GM19099 (cell line): ENCODE data around the gene VOPP1.

Source experiments
- POLR2A ChIP-seq: IDR thresholded peaks from 3 replicates; pipeline ENCODE4 v1.6.1; 2011; ENCODE audit warnings: low read depth; ENCODE audit not compliant: insufficient read length; ENCODE audit errors: extremely low read depth

Gene VOPP1

GRCh38 chr7:55476852-55477780 is 95.2 kb downstream of the VOPP1 start:
- no peak for TF ChIP-seq POLR2A

GRCh38 chr7:55475855-55476803 is 96.2 kb downstream of the VOPP1 start:
- TF ChIP-seq POLR2A = no peak

GRCh38 chr7:55474944-55475854 is 97.1 kb downstream of the VOPP1 start:
- TF ChIP-seq POLR2A = no peak

GRCh38 chr7:55473932-55474331 is 98.4 kb downstream of the VOPP1 start:
- no peak for TF ChIP-seq POLR2A

- TF ChIP-seq POLR2A = no peak
Measured at GRCh38 chr7:55472928-55473725, 99.2 kb downstream of the VOPP1 start.

GRCh38 chr7:55470261-55470660 is 102.0 kb downstream of the VOPP1 start:
- no peak for TF ChIP-seq POLR2A

- no peak for TF ChIP-seq POLR2A
Measured at GRCh38 chr7:55469721-55470120, 102.6 kb downstream of the VOPP1 start.

GRCh38 chr7:55469271-55469681 is 103.0 kb downstream of the VOPP1 start:
- no peak for TF ChIP-seq POLR2A

GRCh38 chr7:55468495-55468894 is 103.8 kb downstream of the VOPP1 start:
- TF ChIP-seq POLR2A = no peak

GRCh38 chr7:55467047-55467593 is 105.2 kb downstream of the VOPP1 start:
- no peak for TF ChIP-seq POLR2A

- TF ChIP-seq POLR2A = no peak
Measured at GRCh38 chr7:55465691-55466090, 106.6 kb downstream of the VOPP1 start.

- TF ChIP-seq POLR2A = no peak
Measured at GRCh38 chr7:55464422-55464821, 107.9 kb downstream of the VOPP1 start.

- no peak for TF ChIP-seq POLR2A
Measured at GRCh38 chr7:55463686-55464262, 108.5 kb downstream of the VOPP1 start.

- TF ChIP-seq POLR2A = no peak
Measured at GRCh38 chr7:55458351-55458750, 114.0 kb downstream of the VOPP1 start.

- no peak for TF ChIP-seq POLR2A
Measured at GRCh38 chr7:55457801-55458200, 114.5 kb downstream of the VOPP1 start.
